HG02610 (cell line): ENCODE results near the gene NCKAP5.

Experiments
- ATAC-seq: cut with Tn5 transposase; IDR thresholded peaks from one replicate; pipeline ENCODE4 v1.9.1; 2021; ENCODE audit warnings: mild to moderate bottlenecking, moderate library complexity; ENCODE audit not compliant: unreplicated experiment

NCKAP5 gene

GRCh38 chr2:133407341-133407740 lies 160.9 kb downstream of the NCKAP5 start:
- ATAC-seq: no peak

- ATAC-seq: no peak
Measured at GRCh38 chr2:133405252-133405651, 163.0 kb downstream of the NCKAP5 start.

DNA sequence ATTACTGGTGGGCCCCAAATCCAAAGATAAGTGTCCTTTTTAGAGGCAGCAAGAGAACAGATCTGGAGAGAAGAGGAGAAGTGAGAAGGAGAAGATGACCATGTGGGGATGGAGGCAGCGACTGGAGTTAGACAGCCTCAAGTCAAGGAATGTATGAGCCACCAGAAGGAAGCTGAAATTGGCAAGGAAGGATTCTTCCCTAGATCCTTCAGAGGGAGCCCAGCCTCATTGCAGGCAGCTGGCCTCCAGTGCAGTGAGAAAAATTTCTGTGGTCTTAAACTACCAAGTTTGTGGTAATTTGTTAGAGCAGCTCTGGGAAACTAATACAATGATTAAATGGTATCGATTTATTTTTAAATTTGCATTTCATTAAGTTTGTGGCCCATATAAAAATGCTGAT lies 167.9 kb downstream of the NCKAP5 start:
- ATAC-seq: no peak

DNA sequence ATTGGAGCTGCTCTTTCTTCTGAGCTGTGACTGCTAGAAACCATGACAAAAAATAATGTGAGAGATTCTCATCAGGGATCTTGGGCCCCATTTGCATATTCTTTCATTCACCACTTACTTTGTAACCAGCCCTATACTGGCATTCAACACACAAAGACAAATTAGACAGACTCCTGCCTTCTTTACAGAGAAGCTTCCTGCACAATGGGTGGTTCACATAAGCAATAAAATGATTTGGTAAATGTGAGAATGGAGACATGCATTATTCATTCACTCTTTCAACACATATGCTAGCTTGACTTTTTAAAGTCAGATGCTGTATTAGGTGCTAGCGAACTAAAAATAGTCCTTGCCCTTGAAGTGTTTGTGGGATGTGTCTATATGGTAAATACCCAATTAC lies 174.4 kb downstream of the NCKAP5 start:
- no peak for ATAC-seq

- ATAC-seq: no peak
Measured at GRCh38 chr2:133390156-133390555, 178.1 kb downstream of the NCKAP5 start.

GRCh38 chr2:133389569-133389968 lies 178.7 kb downstream of the NCKAP5 start:
- ATAC-seq: no peak

- ATAC-seq: no peak
Measured at GRCh38 chr2:133382566-133382965, 185.7 kb downstream of the NCKAP5 start.

DNA sequence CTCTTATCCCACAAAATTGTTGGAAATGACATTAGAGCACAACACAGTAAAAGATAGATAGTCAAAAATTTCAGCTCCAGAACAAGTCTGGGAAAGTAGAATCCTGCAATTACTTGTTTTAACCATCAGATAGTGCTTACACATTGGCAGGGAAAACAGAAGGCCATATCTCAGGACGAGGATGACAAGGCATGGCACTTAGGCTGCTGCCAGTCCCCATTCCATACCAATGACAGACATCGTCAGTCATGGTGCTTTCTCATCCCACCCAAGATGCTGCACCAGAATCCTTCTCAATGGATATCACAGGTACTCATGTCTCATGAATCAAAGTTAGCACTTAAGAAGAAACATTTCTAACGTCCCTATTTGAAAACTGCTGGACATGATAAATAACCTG lies 187.3 kb downstream of the NCKAP5 start:
- ATAC-seq: no peak

- ATAC-seq: no peak
Measured at GRCh38 chr2:133378928-133379549, 189.2 kb downstream of the NCKAP5 start.

DNA sequence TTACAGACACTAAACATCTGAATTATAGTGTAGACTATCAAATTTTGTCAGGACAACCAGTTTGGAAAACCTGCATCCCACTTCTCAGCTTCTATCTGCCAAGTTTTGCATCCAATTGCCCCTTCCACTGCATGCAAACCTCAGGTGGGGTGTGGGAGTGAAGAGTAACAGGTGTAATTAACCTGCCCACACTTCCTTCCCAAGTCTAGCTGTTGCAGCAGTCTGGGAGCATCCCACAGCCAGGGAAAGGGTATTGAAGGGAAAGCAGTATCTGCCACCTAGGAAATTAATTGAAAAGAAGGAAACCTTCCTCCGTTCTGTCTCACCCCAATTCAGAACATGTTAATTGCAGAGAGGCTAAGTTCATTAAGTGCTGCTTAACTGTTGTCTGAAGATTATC lies 189.9 kb downstream of the NCKAP5 start:
- ATAC-seq: no peak

DNA sequence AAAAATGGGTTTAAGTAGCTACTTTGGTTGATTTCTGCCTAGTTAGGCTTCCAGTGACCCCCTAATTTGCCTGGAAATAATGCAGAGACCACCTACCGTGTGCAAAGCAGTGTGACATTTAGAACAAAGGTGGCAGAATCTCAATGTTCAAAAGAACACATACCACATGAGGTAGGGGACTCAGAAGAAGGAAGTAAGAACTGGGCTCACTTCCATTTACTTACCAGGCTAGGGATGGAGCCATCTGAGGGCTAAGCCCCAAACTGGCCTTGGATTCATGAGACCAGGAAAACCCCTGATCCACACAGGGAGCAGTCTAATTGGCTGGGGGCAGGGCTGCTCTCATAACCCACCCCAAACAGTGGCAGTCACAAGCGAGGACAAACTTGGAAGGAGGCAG lies 190.7 kb downstream of the NCKAP5 start:
- no peak for ATAC-seq

- ATAC-seq: no peak
Measured at GRCh38 chr2:133377021-133377481, 191.2 kb downstream of the NCKAP5 start.

DNA sequence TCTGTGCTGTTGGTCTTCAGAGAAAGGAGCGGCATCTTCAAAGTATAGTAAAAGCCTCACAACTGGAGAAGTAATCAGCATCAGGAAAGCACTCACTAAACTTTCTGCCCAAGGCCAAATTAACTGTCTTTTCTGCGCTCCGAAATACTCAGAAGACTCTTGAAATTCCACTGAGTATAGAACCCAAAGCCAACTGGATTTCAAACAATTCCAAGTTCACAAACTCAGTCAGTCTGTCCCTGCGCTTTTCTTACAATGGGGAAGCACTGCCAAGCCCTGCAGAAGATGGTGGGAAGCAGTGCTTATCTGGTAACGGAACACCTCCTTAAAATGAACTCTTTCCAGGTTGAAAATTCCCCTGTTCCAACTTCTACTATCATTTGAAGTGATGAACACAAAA lies 193.5 kb downstream of the NCKAP5 start:
- ATAC-seq: no peak

- ATAC-seq: no peak
Measured at GRCh38 chr2:133371286-133371685, 197.0 kb downstream of the NCKAP5 start.

DNA sequence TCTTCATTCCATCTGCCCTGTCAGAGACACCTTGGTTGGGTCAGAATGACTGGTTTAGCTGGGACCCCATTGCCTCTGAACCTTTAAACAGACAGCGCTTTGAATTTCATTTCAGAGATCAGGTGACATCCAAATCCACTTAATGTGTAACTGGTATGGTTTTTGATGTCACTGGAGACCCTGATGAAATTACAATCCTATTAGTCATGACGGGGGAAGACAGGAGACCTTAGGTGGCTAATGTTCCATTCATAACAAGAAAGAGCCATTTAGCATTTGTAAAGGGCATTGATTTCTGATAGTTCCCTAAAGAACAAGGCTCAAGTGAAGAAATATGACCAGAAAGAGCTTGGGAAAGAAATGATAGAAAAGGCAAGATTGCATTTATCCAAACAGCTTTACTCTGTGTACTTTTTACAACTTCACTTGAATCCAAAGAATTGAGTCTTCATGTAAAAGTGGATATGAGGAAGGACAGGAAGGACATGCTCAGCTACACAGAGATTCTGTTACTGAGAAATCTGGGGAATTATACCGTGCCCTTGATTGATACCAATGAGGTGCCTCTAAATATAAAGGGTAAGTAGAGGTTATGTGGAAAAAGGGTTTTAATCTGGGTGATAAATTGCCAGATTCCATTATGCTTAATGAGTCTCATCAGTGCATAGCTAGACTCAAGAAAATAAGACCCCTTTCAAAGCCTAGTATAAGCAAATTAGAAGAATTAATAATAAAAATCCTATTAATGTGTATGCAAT lies 198.2 kb downstream of the NCKAP5 start:
- ATAC-seq: no peak

DNA sequence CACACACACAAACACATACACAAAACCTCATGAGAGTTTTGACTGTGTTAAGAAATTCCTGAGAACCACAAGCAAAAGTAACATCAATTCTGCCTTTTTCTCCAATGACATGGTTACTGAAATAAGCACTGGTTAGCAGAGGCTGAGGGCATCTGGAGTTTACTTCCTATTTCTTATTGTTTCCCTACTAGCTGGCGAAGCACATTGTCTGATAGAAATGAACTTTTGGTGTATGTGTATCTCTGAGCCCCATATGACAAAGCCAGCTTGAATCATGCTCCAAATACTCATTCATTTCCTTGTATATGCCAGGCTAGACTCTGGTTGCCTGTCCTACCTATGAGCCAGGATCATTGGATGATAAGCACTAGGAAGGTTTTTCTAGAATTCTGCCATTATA lies 203.1 kb downstream of the NCKAP5 start:
- no peak for ATAC-seq

DNA sequence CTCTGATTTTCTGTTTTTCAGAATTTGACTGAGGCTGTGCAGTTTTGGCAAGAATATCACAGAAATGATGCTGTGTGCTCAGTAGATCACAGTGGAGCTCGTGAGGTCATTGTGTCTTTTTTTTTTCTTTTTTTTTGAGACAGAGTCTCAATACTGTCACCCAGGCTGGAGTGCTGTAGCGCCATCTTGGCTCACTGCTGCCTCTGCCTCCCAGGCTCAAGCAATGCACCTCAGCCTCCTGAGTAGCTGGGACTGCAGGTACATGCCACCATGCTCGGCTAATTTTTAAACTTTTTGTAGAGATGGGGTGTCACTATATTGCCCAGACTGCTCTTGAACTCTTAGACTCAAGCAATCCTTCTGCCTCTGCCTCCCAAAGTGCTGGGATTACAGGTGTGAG lies 203.6 kb downstream of the NCKAP5 start:
- ATAC-seq: no peak

DNA sequence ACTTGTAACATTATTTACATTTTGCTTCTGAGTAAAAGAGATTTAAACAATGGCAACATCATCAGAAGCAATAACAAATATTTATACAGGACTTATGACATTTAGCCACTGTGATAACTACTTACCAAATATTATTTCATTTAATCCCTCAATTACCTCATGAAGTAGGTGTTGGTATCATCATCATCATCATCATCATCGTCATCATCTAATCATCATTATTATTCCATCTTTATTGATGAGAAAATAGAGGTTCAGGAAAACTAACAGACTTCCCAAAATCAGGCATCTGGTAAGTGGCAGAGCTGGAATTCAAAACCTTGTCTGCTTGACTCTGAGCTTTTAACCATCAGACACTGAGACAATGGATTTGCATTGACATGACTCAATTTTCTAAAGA lies 204.4 kb downstream of the NCKAP5 start:
- no peak for ATAC-seq

GRCh38 chr2:133362061-133362476 lies 206.2 kb downstream of the NCKAP5 start:
- ATAC-seq: no peak

GRCh38 chr2:133360882-133361281 lies 207.4 kb downstream of the NCKAP5 start:
- no peak for ATAC-seq

DNA sequence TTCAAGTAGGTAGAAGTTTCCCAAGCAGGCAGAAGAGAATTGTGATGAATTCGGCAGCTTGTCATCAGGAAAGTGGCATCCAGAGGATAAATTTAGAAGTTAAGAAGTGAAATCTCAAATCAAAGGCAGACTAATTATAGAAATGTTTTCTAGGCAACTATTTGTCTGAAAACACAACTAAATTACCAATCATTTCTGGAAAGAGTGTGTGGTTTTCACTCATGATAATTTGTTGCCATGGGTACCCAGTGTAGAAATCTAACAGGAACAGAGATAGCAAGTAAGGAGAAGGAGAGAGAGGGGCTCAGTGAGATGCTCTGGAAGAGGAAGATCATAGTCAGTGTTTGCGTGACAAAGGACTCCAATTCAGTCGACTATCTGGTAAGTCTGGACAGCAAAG lies 208.1 kb downstream of the NCKAP5 start:
- ATAC-seq: no peak

DNA sequence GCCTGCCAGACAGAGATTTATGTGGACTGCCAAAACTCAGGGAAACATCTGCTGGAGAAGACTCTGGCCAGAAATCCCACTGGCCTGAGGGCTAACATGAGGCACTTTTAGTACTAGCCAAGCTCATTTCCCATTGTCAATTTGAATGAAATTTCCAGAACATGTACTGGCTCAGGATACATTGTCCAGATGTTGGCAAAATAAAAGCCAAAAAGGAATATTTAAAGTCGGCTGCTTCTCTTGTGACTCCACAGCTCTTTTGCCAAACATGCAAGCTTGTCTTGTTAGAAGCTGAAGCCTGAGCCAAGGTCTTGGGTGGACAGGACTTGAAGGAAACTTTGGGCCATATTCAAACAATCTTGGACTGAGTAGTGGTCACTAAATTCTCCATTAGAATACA lies 215.5 kb downstream of the NCKAP5 start:
- no peak for ATAC-seq

DNA sequence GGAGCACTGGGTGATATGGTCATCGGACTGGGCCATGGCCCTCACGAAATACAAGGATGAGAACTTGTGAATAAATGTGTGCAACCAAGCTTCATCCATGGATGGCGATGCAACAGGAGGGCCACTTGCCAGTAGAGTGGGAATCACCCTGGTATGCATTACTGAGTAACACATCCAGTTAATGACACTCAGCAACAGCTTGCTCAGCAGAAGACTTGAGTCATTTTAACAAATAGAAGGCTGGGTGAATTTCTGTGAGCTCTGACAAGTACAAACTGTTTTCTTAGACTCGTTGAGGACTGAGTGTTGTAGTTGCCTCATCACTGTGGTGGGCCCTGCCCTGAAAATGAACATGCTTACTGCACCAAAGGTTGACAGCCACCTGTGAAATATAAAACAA lies 221.6 kb downstream of the NCKAP5 start:
- no peak for ATAC-seq
